ENCODE measurements around the gene MAP3K19.
A peak's percentile ranks its signal among the peaks of the same experiment; 100 is the strongest.

Gene MAP3K19

GRCh38 chr2:134932864-134933526, 114.3 kb downstream of the MAP3K19 start:
- no peak for DNase-seq (ENCODE audit: low read depth in 2 of 2)

GRCh38 chr2:134927195-134927594, 120.1 kb downstream of the MAP3K19 start:
- DNase-seq (ENCODE audit: low read depth in 2 of 2), result no peak

GRCh38 chr2:134926231-134926931, 120.9 kb downstream of the MAP3K19 start:
- DNase-seq (ENCODE audit: low read depth in 2 of 2), result no peak

- DNase-seq (ENCODE audit: low read depth in 2 of 2), result no peak
Observed at GRCh38 chr2:134924912-134925311, 122.3 kb downstream of the MAP3K19 start.

- no peak for DNase-seq (ENCODE audit: low read depth in 2 of 2)
Observed at GRCh38 chr2:134919341-134920210, 127.7 kb downstream of the MAP3K19 start.

- DNase-seq (ENCODE audit: low read depth in 2 of 2), result peak; percentile 99
Observed at GRCh38 chr2:134918526-134919340, 128.5 kb downstream of the MAP3K19 start, which contains the start of gene CCNT2. Gene CCNT2, plus strand, starts transcription at chr2:134918822. Its CDS starts 33 bp downstream, at chr2:134918855.

- no peak for DNase-seq (ENCODE audit: low read depth in 2 of 2)
Observed at GRCh38 chr2:134917888-134918525, 129.2 kb downstream of the MAP3K19 start.

- no peak for DNase-seq (ENCODE audit: low read depth in 2 of 2)
Observed at GRCh38 chr2:134917360-134917865, 129.8 kb downstream of the MAP3K19 start.

Measured in fibroblast of skin of left biceps (primary cell).